Jurkat, Clone E6-1 (cell line): ENCODE results near the gene KCNMB4. TPM values are rescaled to one million over a fixed set of nuclear protein-coding genes. Genes with fewer than 3 reads are reported as not detected.

Source experiments
- DNase-seq: peaks from one replicate; pipeline ENCODE4 v3.0.0-alpha.2; 2011; ENCODE audit warnings: low read depth, low spot score
- H3K4me3 ChIP-seq: 2 replicates; pipeline ENCODE4 v1.5.1; 2011; ENCODE audit warnings: mild to moderate bottlenecking, low read length, control low read depth, moderate library complexity
- polyA plus RNA-seq: library from polyadenylated mRNA; unstranded; fragments of >200 nt; gene quantifications from one replicate; pipeline ENCODE4 v1.2.1, GENCODE V29; 2012; ENCODE audit warnings: missing spikeins; ENCODE audit not compliant: insufficient read length, insufficient read depth

KCNMB4 gene, protein sequence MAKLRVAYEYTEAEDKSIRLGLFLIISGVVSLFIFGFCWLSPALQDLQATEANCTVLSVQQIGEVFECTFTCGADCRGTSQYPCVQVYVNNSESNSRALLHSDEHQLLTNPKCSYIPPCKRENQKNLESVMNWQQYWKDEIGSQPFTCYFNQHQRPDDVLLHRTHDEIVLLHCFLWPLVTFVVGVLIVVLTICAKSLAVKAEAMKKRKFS
- 20.8 TPM for polyA plus RNA-seq

DNA sequence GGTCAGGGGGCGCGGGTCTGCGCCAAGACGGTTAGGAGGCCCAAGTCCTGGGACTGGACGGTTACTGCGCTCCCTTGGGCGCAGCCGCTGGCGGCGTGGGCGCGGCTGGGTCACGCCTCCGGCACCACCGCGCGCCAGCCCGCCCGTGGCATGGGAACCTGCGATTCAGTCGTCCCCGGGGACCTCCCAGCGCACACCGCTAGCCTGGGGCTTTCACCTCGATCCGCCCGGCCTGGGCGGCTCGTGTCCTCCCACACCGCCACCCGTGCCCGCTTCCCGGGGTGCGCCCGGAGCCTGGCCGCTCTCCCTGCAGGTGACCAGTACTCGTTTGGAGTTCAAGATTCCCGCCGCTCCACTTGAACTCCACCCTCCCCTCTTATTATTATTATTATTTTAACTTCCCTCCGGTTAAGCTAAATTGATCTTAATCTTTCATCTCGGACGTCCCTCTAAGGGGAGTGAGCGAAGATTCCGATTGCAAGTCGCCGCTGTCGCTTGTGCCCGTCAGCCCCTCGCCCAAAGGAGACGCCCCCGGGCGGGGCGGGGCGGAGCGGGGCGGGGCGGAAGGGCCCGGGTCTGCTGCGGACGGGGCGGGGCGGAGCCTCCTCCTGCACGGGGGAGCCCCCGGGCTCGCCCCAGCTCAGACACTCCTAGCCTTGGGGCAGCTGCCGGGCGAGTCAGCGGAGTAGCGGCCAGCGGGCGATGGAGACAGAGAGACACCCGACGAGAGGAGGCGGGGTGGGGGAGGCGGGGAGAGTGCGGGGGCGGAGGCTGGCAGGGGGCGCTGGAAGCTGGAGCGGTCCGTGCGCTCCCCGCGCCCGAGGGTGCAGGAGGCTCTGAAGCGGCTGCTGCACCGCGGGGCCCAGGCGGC is at the start of gene KCNMB4:
Gene KCNMB4, plus strand, starts transcription at position 643 of the 871 bp plus-strand sequence. CDS start 445 bp downstream, outside the sequence.
- peak; percentile 21 for DNase-seq

DNA sequence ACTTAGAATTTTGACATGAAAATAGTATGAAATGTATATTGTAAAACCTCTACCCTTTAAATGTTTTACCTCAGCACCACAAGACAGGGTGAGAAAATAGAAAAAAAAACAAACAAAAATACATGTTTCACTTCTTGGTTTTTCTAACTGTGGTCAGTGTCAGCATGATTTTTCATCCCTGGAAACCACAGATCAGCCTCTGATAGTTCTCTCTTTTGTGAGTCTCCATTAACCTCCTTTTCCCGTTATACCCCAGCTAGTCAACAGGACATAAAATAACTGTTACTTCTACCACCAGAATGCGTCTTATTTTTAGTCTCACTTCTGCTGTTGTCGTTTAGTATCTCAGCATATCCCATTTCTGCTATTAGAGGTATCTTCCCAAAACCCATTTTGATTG is 48.3 kb upstream of the KCNMB4 start:
- no peak overlapping the region for H3K4me3 ChIP-seq
- DNase-seq = no peak

More for the DNA sequence above, at the start of gene KCNMB4:
- H3K4me3 ChIP-seq = peak within 1 kb of the TSS; percentile 76

DNA sequence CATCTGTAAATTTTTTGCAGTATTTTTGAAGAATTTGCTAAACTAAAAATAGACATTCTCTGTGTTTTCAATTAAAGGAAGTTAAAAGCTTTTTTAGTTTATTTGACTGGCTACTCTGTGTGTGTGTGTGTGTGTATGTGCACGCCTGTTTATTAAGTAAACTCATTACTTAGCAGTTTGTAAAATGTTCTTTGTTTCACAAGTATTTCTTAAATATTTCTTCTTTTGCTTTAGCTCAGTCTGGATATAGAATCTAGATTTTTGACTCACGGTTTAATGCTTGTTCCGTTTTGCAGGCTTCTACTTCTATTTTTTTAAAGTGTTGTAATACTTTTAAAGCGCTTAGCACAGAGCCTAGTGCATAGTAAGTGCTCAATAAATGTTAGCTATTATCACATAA is 46.5 kb upstream of the KCNMB4 start:
- H3K4me3 ChIP-seq = no peak overlapping the region
- DNase-seq = no peak

DNA sequence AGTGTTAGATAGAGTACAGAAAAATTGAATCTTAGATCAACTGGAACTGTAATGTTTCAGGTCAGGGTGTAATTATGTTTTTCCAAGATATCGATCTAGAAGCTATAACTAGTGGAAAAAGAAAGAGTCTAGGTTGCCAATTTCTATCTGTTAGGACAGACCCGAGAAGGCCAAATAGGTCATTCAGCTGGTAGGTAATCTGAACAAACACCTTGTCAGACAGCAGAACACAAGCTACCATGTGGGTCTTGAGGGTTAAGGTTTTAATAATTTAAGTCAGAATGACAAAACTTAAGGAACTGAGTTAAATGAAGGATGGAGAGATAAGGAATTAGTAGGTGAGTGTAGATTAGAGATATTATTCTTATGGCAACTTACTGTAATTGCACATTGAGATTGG is 44.9 kb upstream of the KCNMB4 start:
- no peak for DNase-seq

DNA sequence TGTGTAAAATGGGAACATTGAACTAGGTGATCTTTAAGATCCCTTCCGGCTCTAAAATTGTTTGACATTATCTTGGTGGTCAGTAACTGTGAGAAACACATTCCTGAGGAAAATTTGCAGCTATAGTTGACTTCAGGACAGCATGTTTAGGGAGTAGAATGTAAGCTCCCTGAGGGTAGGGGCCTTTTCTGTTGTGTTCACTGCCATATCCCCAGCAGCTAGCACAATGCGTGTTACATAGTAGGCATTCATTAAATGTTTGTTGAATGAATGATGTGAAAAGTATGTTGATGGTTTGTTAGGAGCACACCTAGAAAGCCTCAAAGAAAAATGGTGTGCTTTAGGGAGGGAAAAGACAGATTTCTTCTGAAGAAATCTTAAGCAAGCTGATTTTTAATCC is 38.5 kb upstream of the KCNMB4 start:
- no peak for DNase-seq
- no peak overlapping the region for H3K4me3 ChIP-seq

More for the DNA sequence above, 44.9 kb upstream of the KCNMB4 start:
- no peak overlapping the region for H3K4me3 ChIP-seq

DNA sequence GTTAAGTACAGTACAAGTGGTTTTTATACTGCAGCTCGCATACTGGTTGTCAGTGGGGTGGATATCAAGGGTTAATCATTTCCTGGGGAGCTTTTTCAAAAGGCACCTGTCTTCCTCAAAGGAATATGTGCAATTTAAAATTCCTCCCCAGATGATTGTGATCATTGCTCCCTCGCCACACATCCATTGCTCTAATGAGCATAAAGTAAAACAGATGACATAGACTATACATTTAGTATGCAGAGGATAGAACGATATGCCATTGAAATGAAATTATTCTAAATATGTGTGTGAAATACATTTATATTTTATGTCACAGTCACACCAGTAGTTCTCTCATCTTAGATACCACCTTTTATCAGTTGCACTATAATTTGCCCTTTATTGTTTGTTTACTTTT is 36.4 kb upstream of the KCNMB4 start:
- DNase-seq = no peak
- no peak overlapping the region for H3K4me3 ChIP-seq

DNA sequence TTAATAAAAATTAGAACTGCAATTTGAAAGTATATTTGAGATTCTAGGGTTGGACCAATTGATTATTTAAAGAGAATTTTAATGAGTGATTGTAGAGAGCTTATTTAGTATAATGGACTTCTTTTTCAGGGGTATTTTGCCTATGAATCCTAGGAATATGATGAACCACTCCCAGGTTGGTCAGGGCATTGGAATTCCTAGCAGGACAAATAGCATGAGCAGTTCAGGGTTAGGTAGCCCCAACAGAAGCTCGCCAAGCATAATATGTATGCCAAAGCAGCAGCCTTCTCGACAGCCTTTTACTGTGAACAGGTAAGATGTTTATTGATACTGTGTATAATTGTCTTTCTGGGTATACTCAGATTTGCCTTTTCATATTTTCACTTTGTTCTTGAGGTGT is 35.9 kb upstream of the KCNMB4 start:
- no peak overlapping the region for H3K4me3 ChIP-seq
- no peak for DNase-seq

DNA sequence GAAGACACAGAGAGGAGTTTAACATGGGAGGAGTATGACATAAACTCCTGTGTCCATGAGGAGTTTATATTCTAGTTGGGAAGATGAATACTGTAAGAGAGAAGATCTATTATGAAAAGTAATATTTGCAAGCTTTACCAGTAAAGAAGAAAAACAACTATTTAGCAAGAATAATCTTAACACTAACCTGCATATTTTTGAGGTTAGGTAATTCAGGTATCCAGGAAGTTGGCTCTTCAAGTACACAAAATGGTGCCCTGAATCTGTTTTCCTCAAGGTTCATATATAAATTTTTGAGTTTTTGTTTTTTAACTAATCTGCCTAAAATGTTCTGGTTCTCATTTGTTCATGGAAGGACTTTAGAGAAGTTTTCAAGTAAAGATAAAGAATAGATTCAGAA is 33.9 kb upstream of the KCNMB4 start:
- H3K4me3 ChIP-seq = no peak overlapping the region
- no peak for DNase-seq

DNA sequence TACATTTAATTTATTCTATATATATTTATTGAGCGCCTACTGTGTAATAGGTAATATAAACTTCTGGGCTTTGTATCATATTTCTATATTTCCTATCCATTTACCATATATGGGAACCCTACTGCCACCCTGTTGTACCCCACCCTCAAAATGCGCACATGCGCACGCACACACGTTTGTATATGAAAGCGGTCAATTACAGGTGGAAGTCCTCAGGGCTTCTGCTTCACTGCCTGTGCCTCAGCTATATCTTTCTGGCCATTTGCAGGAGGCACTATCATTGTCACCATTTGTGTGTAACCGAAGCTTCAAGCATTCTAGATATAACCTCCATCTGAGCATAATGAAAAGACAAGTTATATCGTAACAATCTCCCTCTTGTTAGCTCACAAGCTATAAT is 31.3 kb upstream of the KCNMB4 start:
- no peak for DNase-seq
- H3K4me3 ChIP-seq = no peak overlapping the region

DNA sequence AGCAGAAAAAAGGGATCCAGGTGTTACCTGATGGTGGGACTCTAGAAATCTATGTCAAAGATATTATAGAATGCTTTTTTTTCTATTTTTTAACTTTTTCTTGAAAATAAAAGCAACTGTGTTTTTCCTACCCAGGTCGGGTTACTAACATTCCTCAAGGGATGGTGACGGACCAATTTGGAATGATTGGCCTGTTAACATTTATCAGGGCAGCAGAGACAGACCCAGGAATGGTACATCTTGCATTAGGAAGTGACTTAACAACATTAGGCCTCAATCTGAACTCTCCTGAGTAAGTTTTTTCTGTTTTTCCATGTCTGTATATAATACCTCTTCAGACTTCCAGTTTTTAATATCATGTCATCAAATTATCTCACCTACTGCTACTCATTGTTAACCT is 27.6 kb upstream of the KCNMB4 start:
- no peak for DNase-seq
- H3K4me3 ChIP-seq = no peak overlapping the region

DNA sequence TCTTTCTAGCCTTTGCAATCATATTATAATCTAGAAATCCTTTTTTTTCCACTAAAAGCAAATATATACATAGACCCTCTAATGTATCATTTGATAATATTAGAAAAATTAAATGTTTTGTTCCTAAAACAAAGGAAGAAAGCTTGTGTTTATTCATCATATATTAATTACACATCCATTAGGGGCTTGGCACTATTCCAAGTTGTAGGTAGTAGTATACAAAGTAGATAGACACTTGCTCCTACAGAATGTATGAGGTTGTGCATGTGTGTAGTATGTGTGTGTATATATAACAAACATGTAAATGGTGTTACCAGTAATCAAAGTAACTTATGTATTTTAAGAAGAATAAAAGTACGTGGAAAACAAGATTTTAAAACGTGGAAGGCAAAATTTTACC is 15.0 kb upstream of the KCNMB4 start:
- no peak overlapping the region for H3K4me3 ChIP-seq
- no peak for DNase-seq

DNA sequence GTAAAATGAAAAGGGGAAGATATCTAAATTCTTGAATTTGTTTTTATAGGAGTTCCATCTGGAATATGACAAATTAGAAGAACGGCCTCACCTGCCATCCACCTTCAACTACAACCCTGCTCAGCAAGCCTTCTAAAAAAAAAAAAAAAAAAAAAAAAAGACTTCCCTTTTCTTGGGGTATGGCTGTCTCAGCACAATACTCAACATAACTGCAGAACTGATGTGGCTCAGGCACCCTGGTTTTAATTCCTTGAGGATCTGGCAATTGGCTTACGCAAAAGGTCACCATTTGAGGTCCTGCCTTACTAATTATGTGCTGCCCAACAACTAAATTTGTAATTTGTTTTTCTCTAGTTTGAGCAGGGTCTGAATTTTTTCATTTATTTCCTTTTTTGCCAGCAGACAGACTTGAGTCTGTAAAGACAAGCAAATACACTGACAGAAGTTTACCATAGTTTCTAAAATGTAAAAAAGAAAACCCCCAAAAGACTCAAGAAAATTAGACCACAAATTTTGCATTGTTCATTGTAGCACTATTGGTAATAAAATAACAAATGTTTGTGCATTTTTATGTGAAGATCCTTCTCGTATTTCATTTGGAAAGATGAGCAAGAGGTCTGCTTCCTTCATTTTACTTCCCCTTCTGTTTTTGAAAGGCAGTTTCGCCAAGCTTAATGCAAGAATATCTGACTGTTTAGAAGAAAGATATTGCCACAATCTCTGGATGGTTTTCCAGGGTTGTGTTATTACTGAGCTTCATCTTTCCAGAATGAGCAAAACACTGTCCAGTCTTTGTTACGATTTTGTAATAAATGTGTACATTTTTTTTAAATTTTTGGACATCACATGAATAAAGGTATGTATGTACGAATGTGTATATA is 12.1 kb upstream of the KCNMB4 start:
- H3K4me3 ChIP-seq = no peak overlapping the region
- no peak for DNase-seq

DNA sequence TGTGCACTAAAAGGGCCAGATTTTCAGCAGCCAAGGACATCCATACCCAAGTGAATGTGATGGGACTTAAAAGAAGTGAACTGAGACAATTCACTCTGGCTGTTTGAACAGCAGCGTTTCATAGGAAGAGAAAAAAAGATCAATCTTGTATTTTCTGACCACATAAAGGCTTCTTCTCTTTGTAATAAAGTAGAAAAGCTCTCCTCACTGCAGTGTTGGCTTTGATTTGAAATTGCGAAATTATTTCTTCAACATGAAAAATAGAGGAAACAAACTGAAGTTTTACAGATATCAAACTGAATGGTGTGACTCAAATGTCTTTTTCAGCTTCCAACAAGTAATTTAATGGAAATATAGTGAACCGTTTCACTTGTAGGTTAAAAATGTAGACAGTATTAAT is 11.3 kb upstream of the KCNMB4 start:
- no peak overlapping the region for H3K4me3 ChIP-seq
- peak; percentile 45 for DNase-seq

DNA sequence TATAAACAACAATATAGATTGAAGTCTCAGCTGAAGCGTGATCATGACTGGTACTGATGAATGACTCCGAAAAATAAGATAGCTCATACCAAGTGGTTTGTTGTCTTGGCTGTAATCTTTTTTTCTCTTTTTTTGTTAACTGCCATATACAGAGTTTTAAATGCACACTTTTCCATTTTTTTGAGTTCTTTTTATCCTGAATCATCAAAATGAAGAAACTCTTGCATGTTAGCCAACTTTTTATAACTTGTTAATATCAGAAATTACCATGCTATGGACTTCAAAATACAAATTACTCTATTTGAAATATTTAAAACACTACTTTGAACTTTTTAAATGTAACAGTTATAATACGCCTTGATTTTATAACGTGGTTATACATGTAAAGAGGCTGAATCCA is 10.1 kb upstream of the KCNMB4 start:
- no peak for DNase-seq
- no peak overlapping the region for H3K4me3 ChIP-seq

DNA sequence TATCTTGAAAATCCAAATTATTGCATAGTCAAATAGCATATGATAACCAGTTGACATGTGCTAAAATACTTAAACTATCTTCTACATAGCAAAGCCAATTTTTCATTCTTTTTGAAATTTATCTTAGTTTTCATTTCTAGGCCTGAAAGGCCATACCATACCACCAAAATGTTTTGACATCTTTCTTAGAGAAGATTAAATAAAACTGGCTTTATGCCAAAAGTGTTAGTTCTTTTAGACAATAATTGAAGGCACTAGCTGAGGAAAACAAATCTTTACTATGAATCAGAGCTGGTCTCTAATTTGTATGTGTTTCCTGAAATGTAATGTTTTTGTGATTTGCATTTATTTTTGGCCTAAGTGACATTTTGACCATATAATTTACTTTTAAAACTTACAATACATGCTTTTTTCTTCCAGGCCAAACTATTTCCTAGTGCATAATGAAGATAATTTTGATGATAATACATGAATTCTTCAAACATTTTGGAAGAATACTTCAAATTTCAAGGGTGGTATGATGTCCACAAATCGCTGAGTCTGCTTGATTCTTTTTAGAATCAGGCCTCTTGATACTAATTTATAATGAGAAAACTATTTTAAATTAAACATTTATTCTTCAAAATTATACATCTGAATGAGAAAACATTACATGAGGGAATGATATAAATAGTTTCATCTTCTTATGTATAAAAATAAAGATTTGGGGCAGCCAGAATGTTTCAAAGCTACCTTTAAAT is 6.5 kb upstream of the KCNMB4 start:
- no peak overlapping the region for H3K4me3 ChIP-seq
- DNase-seq = no peak

DNA sequence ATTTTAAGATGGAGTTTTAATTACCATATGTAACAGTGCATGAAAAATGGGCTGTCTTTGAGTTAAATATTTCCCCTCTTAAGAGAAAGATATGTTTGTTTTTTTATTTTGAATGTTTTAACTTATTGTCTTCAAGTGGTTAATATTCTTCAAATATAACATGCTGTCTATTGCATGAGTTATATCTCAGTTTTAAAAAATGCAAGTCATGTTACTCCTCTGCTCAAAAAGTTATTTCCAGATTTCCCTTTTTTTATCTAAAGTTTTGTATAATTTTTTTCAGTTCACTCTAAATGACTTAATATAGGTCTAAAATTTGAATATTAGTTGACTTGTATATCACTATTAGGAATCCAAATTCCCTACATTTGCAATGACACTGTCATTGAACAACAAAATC is 5.9 kb upstream of the KCNMB4 start:
- no peak overlapping the region for H3K4me3 ChIP-seq

DNA sequence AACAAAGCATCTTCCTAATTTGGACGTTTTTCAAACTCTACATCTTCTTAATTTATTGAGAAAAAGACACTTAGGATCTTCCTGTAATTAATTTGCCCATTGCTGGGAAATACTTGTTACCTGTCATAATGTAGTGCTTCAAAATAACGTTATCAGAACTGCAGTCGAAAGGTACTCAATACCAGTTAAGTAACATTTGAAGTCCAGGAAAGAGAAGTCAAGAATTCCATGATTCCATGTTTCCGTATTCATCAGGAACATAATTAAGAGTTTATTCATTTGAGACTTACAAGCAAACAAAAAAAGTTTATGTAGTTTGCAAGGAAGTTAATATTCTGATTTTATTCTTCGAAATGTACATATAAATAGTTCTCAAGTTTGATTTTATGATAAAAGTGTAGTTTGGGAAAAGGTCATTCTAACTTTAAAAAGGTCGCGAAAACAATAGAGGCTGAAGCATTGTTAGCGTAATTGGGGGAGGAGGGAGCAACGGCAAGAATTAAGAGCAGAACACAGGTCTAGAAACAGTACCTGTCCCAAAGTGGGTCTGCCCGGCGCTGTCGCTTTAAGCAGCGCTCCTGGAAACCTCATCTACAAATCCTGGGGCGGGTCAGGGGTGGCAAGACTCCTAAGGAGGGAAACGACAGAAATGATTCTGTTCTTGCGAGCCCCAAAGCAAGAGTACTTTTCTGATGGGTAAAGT is 1.2 kb upstream of the KCNMB4 start:
- H3K4me3 ChIP-seq = peak overlapping the region; percentile 76
- no peak for DNase-seq

More for the DNA sequence above, 5.9 kb upstream of the KCNMB4 start:
- no peak for DNase-seq

DNA sequence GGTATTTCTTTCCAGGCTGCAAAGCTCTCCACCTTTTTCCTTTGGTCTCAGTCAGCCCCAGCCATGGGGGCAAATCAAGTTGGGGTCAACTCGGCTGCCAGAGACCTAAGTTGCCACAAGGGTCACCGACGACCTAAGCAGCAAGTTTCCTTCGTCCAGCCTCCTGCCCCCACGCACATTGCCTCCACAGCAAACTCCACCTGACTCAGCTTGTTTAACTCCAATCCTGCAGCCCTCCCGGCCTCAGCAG is 767 bp upstream of the KCNMB4 start:
- H3K4me3 ChIP-seq = peak overlapping the region; percentile 76
- DNase-seq = no peak
